NCI-H524 (cell line): ENCODE data around the gene NUP50.

ENCODE experiments used
- DNase-seq, 2 experiments: peaks; one replicate each; lab custom pipeline; 2025; lab: John Stamatoyannopoulos, UW

Gene NUP50

DNA sequence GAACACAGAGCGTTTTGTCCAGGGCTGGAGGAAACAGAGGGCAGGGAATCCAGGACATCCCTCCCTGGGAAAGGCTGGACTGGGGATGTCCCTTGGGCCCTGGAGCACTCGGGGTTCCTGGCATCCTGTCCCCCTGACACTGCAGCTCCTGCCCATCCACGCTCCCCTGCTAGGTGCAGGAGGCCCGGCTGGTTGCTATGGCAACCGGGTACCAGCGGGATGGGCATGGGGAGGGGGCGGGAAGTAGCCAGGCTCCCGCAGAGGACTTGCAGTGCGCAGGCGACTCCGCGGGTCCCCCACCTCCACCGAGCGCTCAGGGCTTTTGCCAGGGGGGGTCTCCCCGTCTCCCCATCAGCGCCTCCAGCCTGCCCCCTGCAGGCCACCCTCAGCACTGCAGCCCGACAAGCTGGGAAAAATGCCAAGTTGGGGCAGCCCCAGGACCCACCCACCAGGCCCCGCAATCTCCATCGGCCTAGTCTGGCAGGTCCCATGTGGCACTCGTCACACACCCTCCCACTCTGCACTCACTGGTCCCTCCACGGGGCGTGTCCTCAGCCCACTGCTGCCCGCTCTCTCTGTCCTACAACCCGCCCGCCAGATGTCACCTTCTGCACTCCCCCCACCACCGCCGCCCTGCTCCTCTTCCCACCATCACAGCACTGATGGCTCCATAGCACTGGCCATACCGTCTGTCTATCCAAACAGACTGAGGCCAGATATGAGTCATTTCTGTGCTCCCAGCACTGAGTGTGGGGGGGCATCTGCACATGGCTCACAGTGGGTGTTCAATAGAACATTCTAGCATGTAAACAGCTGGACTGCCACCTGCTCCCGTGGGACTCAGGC, 45.5 kb downstream of the NUP50 start:
- peak; percentile 63 to 82 for DNase-seq

DNA sequence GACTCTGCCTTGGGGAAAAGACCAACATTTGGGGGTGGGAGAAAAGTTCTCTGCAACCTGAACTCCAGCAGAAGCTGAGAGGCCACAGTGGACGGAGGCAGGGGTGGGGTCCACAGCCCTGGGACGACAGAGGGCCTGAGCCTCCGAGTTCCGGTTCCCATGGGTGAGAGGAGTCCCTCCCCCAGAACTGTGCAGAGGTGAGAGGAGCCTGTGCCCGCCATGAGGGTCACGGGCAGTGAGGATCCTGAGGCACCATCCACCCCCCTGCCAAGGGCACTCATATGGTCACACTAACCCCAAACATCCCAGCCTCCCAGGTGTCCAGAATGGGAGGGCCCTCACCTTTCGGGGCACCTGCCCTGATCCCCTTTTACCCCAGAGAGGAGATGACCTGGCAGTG, 46.4 kb downstream of the NUP50 start:
- DNase-seq: no peak

DNA sequence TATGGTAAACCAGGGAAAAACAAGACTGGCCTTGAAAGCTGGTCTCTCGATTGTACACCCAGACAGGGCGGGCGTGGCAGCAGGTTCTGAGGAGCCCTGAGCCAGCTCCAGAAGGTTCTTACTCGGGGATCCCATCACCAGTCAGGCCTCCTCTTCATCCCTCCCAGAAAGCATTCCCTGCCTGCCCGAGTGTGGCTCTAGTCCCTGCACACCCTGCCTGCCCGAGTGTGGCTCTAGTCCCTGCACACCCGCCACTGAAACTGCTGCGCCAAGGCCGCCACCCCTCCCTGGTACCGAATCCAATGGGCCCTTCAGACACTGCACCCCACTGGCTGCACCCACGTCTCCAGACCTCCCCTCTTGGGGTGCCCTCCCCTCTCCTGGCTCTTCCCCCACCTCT, 46.9 kb downstream of the NUP50 start:
- DNase-seq: no peak

DNA sequence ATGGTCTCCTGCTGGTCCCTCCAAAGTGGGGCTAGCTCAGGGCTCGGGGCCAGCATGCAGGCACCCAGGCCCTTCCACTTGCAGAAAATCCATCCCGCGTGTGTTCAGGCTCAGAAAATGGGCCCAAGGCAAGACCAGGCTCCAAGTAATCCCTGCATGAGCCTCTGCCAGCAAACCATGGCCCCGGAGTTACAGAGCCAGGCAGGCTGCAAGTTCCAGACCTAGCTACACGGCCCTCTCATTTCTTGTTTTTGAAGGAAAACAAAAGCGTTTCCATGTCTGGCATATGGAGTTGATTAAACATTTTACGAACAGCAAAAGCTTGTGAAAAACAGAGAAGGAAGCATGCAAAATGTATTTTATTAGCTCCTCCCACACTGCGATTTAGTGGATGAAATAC, 47.3 kb downstream of the NUP50 start:
- no peak for DNase-seq

DNA sequence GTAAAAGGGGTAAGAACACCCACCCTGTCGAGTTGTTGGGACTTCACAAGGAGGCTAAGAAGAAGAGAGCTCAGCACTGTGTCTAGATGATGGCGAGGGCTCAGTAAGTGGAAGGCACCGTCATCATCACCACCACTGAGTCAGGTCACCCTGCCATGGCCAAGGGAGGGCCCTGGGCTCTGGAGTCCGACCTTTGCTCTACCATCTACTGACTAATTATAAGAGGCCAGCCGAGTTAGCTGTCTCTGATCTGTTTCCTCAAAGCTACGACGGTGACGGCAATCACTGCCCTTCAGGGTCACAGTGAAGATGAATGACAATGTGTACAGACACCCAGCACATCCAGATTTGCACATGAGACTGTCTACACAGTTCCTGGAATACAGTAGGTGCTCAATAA, 47.7 kb downstream of the NUP50 start:
- DNase-seq: no peak

DNA sequence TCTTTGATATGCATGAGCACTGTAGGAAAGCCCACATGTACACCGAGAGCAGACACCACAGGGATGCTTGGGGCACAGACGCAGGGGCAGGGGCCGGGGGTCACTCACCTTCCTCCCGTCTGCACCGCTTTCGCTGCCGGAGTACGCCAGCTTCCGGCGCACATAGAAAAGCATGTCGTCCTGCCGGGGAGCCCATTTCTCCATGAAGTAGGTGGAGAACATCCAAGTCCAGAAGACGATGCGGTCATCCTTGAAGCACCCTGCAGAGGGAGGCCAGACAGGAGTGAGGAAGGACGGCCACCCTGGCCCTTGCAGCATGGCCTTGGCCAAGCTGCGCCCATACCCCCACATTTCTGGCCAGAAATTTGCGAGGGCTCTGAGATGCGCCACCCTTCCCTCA, 48.1 kb downstream of the NUP50 start:
- no peak for DNase-seq

DNA sequence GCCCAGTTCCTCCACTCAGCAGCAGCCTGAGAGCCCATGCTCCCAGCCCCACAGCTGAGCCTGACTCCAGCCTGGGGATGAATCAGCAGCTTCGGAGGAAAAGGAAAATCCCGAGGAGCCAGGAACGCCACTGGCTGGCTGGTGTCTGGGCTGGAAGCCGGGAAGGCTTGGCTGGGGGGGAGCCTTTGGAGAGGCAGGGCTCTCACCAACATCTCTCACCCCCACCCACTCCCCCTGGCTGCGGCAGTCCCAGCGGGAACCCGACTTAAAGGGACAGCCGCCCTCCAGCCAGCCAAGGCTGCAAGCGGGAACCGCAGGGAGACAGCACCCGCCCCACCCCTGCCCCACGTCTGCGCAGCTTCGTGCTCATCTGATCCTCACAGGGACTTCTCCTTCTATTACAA, 48.6 kb downstream of the NUP50 start:
- DNase-seq: peak in 1 of 2 experiments; percentile 33

DNA sequence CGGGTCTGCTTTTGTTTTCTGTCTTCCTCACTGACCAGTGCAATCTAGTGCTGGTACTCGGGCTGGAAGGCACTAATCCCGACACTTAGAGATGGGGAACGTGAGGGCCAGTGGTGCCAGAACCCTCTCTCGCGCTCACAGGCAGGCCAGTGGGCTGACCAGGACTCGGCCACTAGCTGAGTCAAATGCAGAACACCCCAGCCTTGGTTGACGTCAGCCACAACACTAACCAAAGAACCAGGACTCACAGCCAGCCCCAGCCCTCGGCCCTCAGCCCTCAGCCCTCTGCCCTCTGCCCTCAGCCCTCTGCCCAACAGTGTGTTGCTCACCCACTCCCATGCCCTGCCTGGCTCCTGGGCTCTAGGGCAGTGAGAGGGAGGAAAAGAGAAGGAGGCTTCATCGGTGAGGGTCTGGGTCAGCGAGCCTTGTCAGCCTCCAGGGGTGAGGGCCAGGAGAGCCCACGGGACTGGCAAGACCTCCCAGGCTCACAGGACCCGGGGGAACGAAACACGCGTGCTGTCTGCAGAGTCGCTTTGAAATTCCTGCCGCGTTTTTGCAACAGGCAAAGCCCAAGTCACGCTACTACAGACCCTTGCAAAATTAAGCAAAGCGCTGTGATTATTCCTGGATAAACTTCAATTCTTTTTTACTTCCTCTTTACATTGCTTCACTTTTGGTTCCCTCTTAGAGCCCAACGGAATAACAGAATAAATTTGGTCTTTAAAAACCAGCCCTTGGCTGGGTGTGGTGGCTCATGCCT, 49.4 kb downstream of the NUP50 start:
- no peak for DNase-seq

DNA sequence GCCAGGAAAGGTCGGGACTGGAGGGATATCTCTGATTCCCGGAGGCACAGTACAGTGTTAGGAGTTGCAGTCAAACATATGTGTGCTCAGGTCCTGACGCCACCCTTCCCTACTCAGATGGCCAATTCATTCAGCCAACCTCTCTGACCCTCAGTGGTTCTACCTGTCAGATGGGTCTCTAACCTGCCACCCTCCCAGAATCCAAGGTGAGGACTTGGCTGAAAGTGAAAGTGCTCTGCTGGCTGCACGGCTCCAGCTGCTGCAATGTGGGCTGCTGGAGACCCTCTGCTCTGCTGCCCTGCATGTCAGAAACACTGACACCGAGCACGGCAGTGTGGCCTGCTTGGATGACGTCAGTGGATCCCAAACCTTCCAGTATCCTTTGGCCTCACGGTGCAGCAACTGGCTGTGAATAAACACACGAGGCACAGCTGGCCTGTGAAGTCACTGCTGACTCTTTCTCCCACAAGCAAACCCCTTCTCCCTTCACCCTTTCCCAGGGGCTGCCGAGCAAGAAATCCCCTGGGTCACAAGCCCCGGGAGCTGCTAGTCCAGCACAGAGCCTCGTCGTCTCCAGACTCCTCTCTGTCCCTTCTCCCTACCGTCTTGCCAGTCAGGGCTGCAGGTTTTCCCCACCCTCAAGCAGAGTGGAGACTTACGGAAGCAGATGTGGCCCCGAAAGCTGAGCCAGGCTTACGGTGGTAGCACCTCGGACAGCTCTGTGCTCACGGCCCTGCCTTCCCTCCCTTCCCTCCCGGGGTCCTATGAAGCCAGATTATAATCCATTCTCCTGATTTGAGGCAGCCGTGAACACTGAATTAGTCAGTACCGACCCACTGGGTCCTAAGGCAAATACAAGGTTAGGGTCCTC, 52.6 kb downstream of the NUP50 start:
- peak in 1 of 2 experiments; percentile 33 for DNase-seq

DNA sequence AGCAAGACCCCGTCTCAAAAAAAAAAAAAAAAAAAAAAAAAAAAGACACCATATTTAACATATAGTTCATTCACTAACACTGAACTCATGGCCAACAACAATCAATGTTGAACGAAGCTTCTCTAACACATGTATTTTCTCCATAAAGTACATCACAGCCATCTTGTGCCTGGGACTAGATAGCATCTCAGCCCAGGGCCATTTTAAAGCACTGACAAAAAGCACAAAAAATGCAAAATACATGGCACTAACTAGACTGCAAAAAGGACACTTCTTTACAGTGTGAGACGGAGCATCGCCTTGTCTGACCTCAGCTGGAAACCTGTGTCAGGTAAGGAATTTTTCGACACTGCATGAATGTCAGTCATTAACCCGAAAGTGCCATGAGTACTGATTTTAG, 53.6 kb downstream of the NUP50 start:
- no peak for DNase-seq

DNA sequence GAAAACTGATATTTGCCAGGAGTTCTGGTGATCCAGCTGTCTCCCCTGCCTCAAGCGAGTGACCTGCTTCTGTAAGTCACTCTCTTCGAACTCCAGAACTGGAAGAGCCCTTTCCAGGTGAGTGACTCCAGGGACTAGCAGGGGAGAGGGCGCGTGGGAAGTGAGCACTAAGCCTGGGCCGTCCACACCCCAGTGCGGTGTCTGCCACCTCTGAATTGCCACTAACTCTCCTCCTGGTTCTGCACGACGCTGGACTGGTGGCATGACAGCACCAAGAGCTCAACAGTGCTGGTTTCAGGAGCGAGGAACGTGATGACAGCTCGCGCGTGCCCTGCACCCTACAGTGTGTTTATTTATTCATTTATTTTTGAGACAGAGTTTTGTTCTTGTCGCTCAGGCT, 54.1 kb downstream of the NUP50 start:
- no peak for DNase-seq

DNA sequence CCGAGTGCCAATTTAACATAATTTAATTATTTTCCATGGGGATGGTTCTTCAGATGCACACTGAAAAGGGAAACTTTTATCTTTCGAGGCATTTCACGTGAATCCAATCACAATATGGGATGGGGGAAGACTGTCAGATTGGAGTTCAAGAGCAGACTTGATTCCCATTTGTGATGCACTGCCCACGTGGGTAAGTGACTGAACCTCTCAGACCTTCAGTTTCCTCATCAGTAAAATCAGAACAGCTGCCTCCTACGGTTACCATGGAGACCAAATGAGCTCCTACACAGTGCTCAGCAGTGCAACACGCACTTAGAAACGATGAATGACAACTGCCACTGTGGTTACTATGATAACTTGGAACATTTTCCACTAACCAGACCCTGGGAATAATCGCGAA, 55.3 kb downstream of the NUP50 start:
- peak; percentile 86 to 88 for DNase-seq

DNA sequence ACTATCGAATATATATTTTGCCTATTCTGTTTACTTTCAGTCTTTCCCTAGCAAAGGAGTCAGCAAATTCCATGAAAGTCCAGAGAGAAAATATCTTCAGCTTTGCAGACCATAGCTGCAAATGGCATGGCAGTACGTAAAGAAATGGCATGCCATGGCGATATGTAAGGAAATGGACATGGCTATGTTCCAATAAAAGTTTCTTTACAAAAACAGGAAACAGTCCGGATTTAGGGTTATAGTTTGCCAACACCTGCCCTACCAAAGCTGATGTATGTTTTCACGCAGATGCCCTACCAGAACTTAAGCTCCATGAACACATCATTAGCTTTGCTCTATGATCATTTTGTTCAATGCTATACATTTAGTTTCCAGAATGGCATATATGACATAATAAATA, 57.5 kb downstream of the NUP50 start:
- DNase-seq: no peak

DNA sequence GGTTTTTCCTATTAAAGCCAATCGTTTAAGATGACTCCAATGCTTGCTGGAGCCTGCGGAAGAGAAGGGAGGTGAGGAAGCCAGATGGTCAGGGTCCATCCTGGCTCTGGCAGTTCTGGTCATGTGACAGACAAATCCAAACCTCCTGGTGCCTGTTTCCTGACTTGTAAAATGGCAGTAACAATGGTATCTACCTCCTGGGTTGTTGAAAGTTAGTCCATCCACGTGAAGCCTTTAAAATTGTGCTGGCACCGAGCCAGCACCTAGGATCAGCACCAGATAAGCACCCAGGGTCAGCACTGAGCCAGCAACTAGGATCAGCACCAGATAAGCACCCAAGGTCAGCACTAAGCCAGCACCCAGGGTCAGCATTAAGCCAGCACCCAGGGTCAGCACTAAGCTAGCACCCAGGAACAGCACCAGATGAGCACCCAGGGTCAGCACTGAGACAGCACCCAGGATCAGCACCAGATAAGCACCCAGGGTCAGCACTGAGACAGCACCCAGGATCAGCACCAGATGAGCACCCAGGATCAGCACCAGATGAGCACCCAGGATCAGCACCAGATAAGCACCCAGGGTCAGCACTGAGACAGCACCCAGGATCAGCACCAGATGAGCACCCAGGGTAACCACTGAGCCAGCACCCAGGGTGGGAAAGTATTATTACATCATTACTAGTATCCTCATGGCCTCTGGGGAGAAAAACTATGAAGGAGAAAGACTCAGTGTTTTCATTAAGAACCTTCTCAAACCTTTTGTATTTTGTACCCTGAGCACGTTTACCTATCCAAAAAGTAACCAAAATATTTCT, 59.8 kb downstream of the NUP50 start:
- peak; percentile 45 to 81 for DNase-seq

DNA sequence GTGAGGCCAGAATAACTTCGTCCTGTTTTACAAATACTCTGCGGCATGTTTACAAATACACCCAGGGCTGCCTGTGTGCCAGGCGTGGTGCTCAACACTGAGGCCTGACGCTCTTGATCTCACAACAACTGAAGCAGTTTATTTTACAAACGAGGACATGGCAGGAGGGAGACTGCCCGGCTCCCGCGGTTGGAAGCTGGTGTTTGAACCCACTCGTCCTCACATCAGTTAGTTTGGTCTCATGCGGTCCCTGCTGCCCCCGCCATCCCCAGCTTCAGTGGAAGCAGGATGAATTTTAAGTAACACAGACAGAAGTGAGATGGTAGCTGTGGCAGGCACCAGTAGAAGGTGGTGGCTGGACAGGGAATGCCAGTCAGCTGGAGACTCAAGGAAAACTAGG, 60.6 kb downstream of the NUP50 start:
- DNase-seq: no peak

DNA sequence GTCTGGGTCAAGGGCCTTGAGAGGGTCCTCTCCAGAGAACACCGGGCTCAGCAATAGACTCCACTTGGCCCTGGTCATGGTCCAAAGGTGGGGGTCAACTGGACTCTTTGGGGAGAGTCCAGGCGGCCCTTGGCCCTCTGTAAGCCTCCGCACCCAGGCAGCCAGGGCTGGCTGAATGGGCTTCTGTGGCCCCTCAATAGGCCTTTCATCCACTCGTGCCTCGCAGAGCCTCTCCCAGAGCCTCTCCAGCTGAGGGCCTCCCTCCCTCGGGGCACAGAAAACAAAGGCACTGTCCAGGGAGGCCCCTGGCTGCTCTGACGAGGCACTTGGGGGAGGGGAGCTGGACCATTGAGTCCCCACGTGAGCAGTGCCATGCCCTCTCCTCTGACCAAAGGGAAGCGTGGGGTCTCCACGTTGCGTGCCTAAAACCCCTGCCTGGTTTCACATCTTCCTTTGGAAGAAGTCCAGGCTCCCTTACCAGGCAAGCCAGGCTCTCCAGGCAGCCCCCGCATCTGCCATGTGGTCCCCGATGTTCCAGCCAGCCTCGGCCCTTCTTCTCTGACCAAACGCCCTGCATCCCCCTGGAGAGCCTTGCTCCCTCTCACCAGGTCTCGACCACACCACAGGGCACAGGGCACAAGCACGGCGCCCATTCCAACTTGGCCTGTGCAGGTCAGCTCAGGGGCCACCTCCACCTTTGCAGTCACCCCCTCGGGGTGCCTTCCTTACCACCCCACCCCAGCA, 61.4 kb downstream of the NUP50 start:
- no peak for DNase-seq

DNA sequence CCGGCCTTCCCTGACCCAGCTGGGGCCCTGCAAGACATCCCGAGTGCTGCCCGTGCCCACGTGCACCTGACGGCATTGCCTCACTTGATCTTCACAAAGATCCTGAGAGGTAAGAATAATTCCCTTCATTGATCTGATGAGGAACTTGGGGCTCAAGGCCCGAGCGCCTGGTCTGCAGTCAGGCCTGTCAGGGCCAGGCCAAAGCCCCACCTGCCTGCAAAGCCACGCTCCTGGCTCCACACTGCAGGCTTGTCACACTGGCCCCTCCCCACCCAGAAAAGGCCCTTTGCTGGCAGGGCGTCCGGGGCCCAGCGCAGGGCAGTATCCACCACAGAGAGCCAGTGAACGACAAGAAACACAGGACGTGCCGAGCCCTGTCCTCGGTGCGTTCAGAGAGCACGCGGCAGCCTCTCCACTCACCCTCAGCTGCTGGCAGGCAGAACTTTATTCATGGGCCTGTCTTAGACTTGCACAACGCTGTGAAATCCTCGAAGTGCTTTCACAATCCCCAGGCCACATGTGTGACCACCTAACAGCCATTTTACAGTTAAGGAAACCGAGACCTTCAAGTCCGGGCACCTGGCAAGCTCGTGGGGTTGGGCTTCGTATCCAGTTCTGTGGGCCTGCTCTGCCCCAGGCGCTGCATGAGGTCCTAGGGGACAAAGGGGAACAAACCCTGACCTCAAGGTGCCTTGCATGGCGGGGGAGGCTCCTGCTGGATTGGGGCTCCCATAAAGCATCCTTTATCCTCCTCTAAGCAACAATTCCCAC, 62.2 kb downstream of the NUP50 start:
- DNase-seq: no peak

DNA sequence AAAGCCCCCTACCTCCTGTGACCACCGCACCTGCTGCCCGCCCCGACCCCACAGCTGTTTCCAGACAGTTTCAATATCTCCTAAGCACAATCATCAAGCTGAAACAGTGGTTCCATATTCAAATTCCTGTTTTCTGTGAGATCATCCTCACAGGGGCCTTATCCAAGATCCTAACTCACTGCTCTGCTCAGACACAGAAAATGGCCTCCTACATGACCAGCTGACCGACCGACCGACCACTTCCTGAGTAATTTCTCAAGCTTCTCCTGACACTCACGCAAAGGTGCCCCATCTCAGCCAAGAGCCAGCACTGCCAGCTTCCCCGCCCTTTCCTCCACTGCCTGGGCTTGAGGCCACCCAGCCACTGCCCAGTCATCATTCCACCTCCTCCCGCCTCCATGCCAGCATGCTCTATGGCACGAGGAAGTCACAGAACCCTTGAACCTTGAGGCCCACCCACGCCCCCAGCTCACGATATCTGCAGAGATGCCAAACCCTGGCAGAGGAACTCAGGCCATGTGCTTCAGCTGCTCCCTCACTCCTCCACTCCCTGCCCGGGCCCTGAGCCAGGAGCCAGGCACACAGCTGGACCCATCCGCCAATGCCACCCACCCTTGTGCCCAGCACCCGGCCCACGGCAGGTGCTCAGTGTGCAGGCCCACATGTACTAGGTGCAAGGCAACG, 62.9 kb downstream of the NUP50 start:
- DNase-seq: no peak

DNA sequence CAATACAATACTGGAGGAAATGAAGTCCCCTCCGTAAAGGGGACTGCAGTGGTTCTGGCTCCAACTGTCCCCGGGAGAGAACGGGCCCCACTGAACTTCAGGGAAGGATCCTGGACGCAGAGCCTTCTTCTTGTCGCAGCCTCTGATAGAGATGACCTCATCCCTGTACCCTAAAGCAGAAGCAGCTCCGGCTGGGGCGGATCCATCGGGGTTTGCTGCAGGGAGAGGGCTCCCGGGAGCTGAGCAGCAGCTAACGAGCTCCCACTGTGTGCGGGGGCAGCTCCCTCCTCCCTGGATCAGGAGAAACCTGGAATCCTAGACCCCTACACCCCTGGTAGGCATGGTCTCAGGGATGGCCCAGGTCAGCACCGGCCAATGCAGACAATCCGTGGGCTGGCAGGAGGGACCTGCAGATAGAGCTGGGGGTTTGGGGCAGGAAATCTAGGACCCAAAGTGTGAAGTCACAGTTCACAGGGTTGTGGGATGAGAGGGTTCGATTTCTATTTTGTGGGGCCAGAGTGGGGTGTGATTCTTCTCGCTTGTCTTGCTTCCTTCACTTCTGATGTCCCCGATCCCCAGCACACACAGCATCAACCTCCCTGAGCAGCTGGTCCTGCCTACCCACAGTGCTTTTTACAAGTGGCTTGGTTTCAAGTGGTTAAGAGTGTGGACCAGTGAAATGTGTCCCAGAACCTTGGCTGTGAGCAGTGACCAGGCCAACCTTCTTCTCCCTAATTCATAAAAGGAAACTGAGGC, 64.1 kb downstream of the NUP50 start:
- no peak for DNase-seq
